K562 (cell line): Measurements from ENCODE around the gene EGFR.

Experiments
- BRF2 ChIP-seq: IDR thresholded peaks from 3 replicates; pipeline ENCODE4 v1.6.1; 2011; ENCODE audit warnings: borderline replicate concordance, mild to moderate bottlenecking; ENCODE audit not compliant: insufficient read length, insufficient read depth
- CEBPZ ChIP-seq: fragments of 150-350 bp; IDR thresholded peaks from 2 replicates; pipeline ENCODE4 v1.6.1; 2014; ENCODE audit warnings: low read depth, mild to moderate bottlenecking, low read length, borderline replicate concordance
- CTBP1 ChIP-seq: fragments of 450-650 bp; IDR thresholded peaks from 2 replicates; pipeline ENCODE4 v1.6.1; 2016; ENCODE audit warnings: borderline replicate concordance
- EZH2 ChIP-seq: IDR thresholded peaks from 2 replicates; pipeline ENCODE4 v1.6.1; 2012; ENCODE audit warnings: low read depth, mild to moderate bottlenecking, inconsistent platforms, low read length, borderline replicate concordance
- FOXJ2 ChIP-seq: fragments of 200-800 bp; sonication (Bioruptor generic); IDR thresholded peaks from 2 replicates; pipeline ENCODE4 v1.6.1; 2016; ENCODE audit warnings: missing genetic modification characterization, missing compliant biosample characterization
- GABPB2 ChIP-seq: fragments of 250-450 bp; sonication (Bioruptor Pico); conservative IDR thresholded peaks from 2 replicates; pipeline ENCODE4 v1.5.1; 2021; ENCODE audit warnings: mild to moderate bottlenecking
- IFI16 ChIP-seq: fragments of 250-450 bp; sonication (Bioruptor Pico); IDR thresholded peaks from 2 replicates; pipeline ENCODE4 v2.1.2; 2022; ENCODE audit warnings: mild to moderate bottlenecking, inconsistent platforms
- KDM5B ChIP-seq: fragments of 200-600 bp; sonication (generic); IDR thresholded peaks from 2 replicates; pipeline ENCODE4 v1.6.1; 2012; ENCODE audit warnings: low read depth, mild to moderate bottlenecking, moderate library complexity, low read length, control low read depth, inconsistent platforms; ENCODE audit not compliant: insufficient replicate concordance
- SAP30 ChIP-seq: fragments of 200-600 bp; sonication (generic); IDR thresholded peaks from 2 replicates; pipeline ENCODE4 v1.6.1; 2012; ENCODE audit warnings: borderline replicate concordance, low read depth, mild to moderate bottlenecking, moderate library complexity, low read length, control low read depth, inconsistent platforms; ENCODE audit not compliant: insufficient read depth, poor library complexity, severe bottlenecking
- TCF7 ChIP-seq: sonication (generic); IDR thresholded peaks from 2 replicates; pipeline ENCODE4 v1.6.1; 2016; ENCODE audit warnings: antibody characterized with exemption, borderline replicate concordance
- ZNF436 ChIP-seq: fragments of 250-450, 450-650 bp; sonication (Bioruptor Pico); formaldehyde crosslinking; IDR thresholded peaks from 2 replicates; pipeline ENCODE4 v1.7.0; 2020; ENCODE audit warnings: mild to moderate bottlenecking
- ZNF699 ChIP-seq: fragments of 250-450 bp; sonication (Bioruptor Pico); IDR thresholded peaks from 2 replicates; pipeline ENCODE4 v1.8.0; 2021; ENCODE audit warnings: mild to moderate bottlenecking, moderate library complexity; ENCODE audit not compliant: insufficient replicate concordance
- ZZZ3 ChIP-seq: fragments of 450-650 bp; IDR thresholded peaks from 2 replicates; pipeline ENCODE4 v1.6.1; 2016; ENCODE audit warnings: antibody characterized with exemption, mild to moderate bottlenecking, moderate library complexity

GRCh38 chr7:55191161-55191925 is 172.5 kb downstream of the EGFR start:
- no peak for TF ChIP-seq BRF2
- no peak for TF ChIP-seq CEBPZ
- TF ChIP-seq CTBP1 = no peak
- TF ChIP-seq ZNF699 = no peak
- TF ChIP-seq GABPB2 (CRISPR knock-in tag) = no peak
- no peak for TF ChIP-seq SAP30
- no peak for TF ChIP-seq ZNF436 (CRISPR knock-in tag)
- TF ChIP-seq EZH2 = no peak
- no peak for TF ChIP-seq FOXJ2 (tag)
- TF ChIP-seq KDM5B = no peak
- TF ChIP-seq ZZZ3 = no peak
- no peak for TF ChIP-seq IFI16 (CRISPR knock-in tag)
- TF ChIP-seq TCF7 = no peak
